Measurements from ENCODE around the gene IL7R. TPM values are rescaled to one million over a fixed set of nuclear protein-coding genes. Genes with fewer than 3 reads are reported as not detected.
"Not testable (repeated sequence)": the region's sequence is repeated elsewhere in the genome, so short reads cannot be mapped to it uniquely, and the experiment has no call there.

The IL7R gene
- total RNA-seq, 1 experiment from 2014 or later, result 0.26 TPM

- H3K27me3 Mint-ChIP-seq (ENCODE audit: insufficient read depth, unreplicated experiment), result no peaks in the 10 kb centered on the region
- BruUV-seq (replicated peaks), result no TSS peak
- CTCF ChIA-PET, result no interaction called here
- intact Hi-C loops (cut with micrococcal nuclease), result no loop called here
- no peak overlapping the region for H3K27ac Mint-ChIP-seq (ENCODE audit: low read depth, unreplicated experiment)
- no peak overlapping the region for H3K4me3 Mint-ChIP-seq (ENCODE audit: unreplicated experiment)
- no peaks in the 10 kb centered on the region for H3K36me3 Mint-ChIP-seq (ENCODE audit: insufficient read depth, unreplicated experiment)
- H3K4me1 Mint-ChIP-seq (ENCODE audit: insufficient read depth, unreplicated experiment), result peaks cover 8% of the 10 kb centered on the region
- no peak for DNase-seq (ENCODE audit: unreplicated experiment)
- H3K9me3 Mint-ChIP-seq (ENCODE audit: unreplicated experiment), result peaks cover 7% of the 10 kb centered on the region
- TF ChIP-seq CTCF (IDR thresholded peaks at IDR 0.05; ENCODE audit: unreplicated experiment), result no peak
- POLR2A ChIA-PET, result no interaction called here
Measured at GRCh38 chr5:35842856-35843255, 13.8 kb upstream of the IL7R start.

GRCh38 chr5:35845508-35845907 is 11.2 kb upstream of the IL7R start:
- H3K36me3 Mint-ChIP-seq (ENCODE audit: insufficient read depth, unreplicated experiment); intact Hi-C loops (cut with micrococcal nuclease); DNase-seq (ENCODE audit: unreplicated experiment); H3K27me3 Mint-ChIP-seq (ENCODE audit: insufficient read depth, unreplicated experiment); POLR2A ChIA-PET; CTCF ChIA-PET; H3K27ac Mint-ChIP-seq (ENCODE audit: low read depth, unreplicated experiment); H3K4me3 Mint-ChIP-seq (ENCODE audit: unreplicated experiment); BruUV-seq (replicated peaks); H3K9me3 Mint-ChIP-seq (ENCODE audit: unreplicated experiment); H3K4me1 Mint-ChIP-seq (ENCODE audit: insufficient read depth, unreplicated experiment): not testable (repeated sequence)

- Mint-ChIP-seq H3K36me3 (ENCODE audit: insufficient read depth, unreplicated experiment) (no peaks in the 10 kb centered on the region), H3K4me3 (ENCODE audit: unreplicated experiment) (no peak overlapping the region), H3K9me3 (ENCODE audit: unreplicated experiment) (peaks cover 7% of the 10 kb centered on the region), H3K27ac (ENCODE audit: low read depth, unreplicated experiment) (no peak overlapping the region), H3K4me1 (ENCODE audit: insufficient read depth, unreplicated experiment) (peaks cover 12% of the 10 kb centered on the region), H3K27me3 (ENCODE audit: insufficient read depth, unreplicated experiment) (no peaks in the 10 kb centered on the region)
- intact Hi-C loops (cut with micrococcal nuclease), result no loop called here
- no peak for DNase-seq (ENCODE audit: unreplicated experiment)
- POLR2A ChIA-PET, result no interaction called here
- BruUV-seq (replicated peaks), result no TSS peak
- CTCF ChIA-PET, result no interaction called here
- TF ChIP-seq CTCF (IDR thresholded peaks at IDR 0.05; ENCODE audit: unreplicated experiment), result no peak
Measured at GRCh38 chr5:35847491-35847890, 9.2 kb upstream of the IL7R start.

GRCh38 chr5:35847961-35848360 is 8.7 kb upstream of the IL7R start:
- H3K27me3 Mint-ChIP-seq (ENCODE audit: insufficient read depth, unreplicated experiment), result no peaks in the 10 kb centered on the region
- intact Hi-C loops (cut with micrococcal nuclease), result no loop called here
- no peak for DNase-seq (ENCODE audit: unreplicated experiment)
- no peak overlapping the region for H3K27ac Mint-ChIP-seq (ENCODE audit: low read depth, unreplicated experiment)
- no peaks in the 10 kb centered on the region for H3K36me3 Mint-ChIP-seq (ENCODE audit: insufficient read depth, unreplicated experiment)
- no peak overlapping the region for H3K4me3 Mint-ChIP-seq (ENCODE audit: unreplicated experiment)
- ChIA-PET POLR2A (no interaction called here), CTCF (no interaction called here)
- TF ChIP-seq CTCF (IDR thresholded peaks at IDR 0.05; ENCODE audit: unreplicated experiment), result no peak
- peaks cover 7% of the 10 kb centered on the region for H3K9me3 Mint-ChIP-seq (ENCODE audit: unreplicated experiment)
- BruUV-seq (replicated peaks), result no TSS peak
- peaks cover 17% of the 10 kb centered on the region for H3K4me1 Mint-ChIP-seq (ENCODE audit: insufficient read depth, unreplicated experiment)

GRCh38 chr5:35849860-35850259 is 6.8 kb upstream of the IL7R start:
- POLR2A ChIA-PET, result interaction anchor here (0.6 kb wide), 1 partner anchor 211 kb away, joined by 3 read pairs; no protein-coding TSS in a partner anchor
- DNase-seq (ENCODE audit: unreplicated experiment), result no peak
- no peak for TF ChIP-seq CTCF (IDR thresholded peaks at IDR 0.05; ENCODE audit: unreplicated experiment)
- no peaks in the 10 kb centered on the region for H3K27me3 Mint-ChIP-seq (ENCODE audit: insufficient read depth, unreplicated experiment)
- CTCF ChIA-PET, result interaction anchor here (0.5 to 1.5 kb wide), 2 partner anchors 29 to 229 kb away, joined by 3 read pairs; no protein-coding TSS in a partner anchor
- H3K27ac Mint-ChIP-seq (ENCODE audit: low read depth, unreplicated experiment), result no peak overlapping the region
- H3K9me3 Mint-ChIP-seq (ENCODE audit: unreplicated experiment), result peaks cover 7% of the 10 kb centered on the region
- no TSS peak for BruUV-seq (replicated peaks)
- intact Hi-C loops (cut with micrococcal nuclease), result no loop called here
- H3K36me3 Mint-ChIP-seq (ENCODE audit: insufficient read depth, unreplicated experiment), result no peaks in the 10 kb centered on the region
- peaks cover 36% of the 10 kb centered on the region for H3K4me1 Mint-ChIP-seq (ENCODE audit: insufficient read depth, unreplicated experiment)
- H3K4me3 Mint-ChIP-seq (ENCODE audit: unreplicated experiment), result no peak overlapping the region

Measured in MCF 10A (cell line).